ENCODE data around the gene FOXK1.
"Not testable (repeated sequence)": the region's sequence is repeated elsewhere in the genome, so short reads cannot be mapped to it uniquely, and the experiment has no call there.

FOXK1 gene

GRCh38 chr7:4681886-4682620, at the start of gene FOXK1:
Gene FOXK1, plus strand, starts transcription at chr7:4682295. Its CDS starts 14 bp downstream, at chr7:4682309.
- peak; percentile 81 for DNase-seq

DNA sequence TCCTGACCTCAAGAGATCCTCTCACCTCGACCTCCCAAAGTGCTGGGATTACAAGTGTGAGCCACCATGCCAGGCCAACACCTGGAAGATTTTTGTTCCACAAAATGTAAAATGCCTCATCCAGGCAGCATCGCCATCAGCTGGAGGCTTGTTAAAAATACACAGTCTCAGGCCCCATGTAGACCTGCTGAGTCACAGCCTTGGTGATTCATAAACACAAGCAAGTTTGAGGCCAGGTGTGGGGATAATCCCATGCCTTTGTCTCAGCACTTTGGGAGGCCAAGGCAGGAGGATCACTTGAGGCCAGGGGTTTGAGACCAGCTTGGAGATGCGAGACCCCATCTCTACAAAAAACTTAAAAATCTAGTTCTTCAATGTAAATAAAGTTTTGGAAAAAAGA, 49.1 kb upstream of the FOXK1 start:
- no peak for DNase-seq

DNA sequence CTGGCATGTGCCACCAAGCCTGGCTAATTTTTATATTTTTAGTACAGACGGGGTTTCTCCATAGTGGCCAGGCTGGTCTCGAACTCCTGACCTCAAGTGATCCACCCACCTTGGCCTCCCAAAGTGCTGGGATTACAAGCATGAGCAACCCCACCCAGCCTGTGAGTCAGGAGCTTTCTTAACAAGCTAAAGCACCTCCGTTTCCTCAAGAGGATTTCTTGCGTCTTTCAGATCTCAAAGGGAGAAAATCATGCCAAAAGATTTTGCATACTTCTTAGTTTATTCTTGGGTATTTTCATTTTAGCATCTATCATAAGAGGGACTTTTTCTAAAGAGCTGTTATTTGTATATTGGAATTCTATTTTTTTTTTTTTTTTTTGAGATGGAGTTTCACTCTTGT, 47.9 kb upstream of the FOXK1 start:
- no peak for DNase-seq

DNA sequence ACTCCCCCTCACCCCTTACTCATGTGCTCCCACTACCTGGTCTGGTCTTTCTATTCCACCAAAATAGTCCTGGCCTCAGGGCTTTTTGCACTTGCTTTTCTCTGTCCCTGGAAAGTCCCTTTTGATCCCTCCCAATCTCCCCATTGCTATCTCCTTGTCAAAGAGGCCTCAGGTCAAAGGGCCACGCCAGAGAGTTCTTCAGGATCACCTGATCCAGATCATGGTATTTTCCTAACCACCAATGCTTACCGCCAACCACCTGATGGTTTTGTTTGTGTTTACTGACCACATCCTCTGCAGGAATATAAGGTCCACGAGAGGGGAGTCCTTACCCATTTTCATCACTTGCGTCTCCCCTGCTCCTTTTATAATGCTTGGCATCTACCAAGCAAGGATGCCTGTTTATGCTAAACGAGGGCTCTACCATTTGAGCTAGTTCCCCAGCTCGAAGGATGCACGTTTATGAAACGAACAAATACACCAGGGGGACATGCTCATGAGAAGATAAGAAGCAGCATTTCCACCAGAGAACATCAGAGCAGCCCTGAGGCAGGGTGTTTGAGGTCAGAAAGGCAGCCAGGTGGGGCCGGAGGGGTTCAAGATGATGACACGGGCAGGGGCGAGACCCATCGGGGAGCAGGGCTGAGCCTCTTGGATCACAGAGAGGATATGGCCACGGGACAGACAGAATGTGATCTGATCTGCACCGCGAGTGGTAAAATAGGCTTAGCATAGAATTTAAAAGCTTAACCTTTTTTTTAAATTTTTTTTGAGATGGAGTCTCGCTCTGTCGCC, 43.1 kb upstream of the FOXK1 start:
- no peak for DNase-seq

DNA sequence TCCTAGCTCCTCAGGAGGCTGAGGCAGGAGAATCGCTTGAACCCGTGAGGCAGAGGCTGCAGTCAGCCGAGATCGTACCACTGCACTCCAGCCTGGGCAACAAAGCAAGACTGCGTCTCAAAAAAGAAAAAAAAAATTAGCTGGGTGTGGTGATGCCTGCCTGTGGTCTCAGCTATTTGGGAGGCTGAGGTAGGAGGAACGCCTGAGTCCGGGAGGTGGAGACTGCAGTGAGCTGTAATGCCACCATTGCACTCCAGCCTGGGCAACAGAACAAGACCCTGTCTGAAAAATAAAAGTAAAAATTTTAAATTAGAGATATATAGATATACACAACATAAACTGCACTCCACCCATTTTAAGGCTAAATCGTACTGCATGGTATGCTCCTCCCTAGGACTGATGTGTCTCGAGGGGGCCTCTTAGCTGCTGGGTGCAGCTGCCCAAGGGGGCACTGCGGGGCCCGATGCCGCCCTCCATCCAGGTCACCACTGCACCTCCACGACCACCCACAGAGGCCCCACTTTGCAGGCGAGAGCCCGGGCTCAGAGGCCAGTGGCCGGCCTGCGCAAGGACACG, 40.9 kb upstream of the FOXK1 start:
- no peak for DNase-seq

GRCh38 chr7:4641667-4642467, 40.2 kb upstream of the FOXK1 start:
- DNase-seq: peak; percentile 96

GRCh38 chr7:4642468-4643203, 39.5 kb upstream of the FOXK1 start:
- DNase-seq: peak; percentile 6

DNA sequence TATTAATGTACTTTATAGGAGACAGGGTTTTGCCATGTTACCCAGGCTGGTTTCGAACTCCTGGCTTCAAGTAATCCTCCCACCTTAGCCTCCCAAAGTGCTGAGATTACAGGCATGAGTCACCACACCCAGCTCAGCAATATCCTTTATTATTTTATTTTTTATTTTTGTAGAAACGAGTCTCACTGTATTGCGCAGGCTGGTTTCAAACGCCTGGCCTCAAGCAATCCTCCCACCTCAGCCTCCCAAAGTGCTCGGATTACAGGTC, 39.0 kb upstream of the FOXK1 start:
- DNase-seq: not testable (repeated sequence)

- DNase-seq: no peak
Measured at GRCh38 chr7:4645246-4645645, 36.8 kb upstream of the FOXK1 start.

GRCh38 chr7:4648111-4648510, 34.0 kb upstream of the FOXK1 start:
- no peak for DNase-seq

- DNase-seq: no peak
Measured at GRCh38 chr7:4650433-4651047, 31.6 kb upstream of the FOXK1 start.

- DNase-seq: no peak
Measured at GRCh38 chr7:4653771-4654170, 28.3 kb upstream of the FOXK1 start.

- DNase-seq: no peak
Measured at GRCh38 chr7:4655311-4655710, 26.8 kb upstream of the FOXK1 start.

DNA sequence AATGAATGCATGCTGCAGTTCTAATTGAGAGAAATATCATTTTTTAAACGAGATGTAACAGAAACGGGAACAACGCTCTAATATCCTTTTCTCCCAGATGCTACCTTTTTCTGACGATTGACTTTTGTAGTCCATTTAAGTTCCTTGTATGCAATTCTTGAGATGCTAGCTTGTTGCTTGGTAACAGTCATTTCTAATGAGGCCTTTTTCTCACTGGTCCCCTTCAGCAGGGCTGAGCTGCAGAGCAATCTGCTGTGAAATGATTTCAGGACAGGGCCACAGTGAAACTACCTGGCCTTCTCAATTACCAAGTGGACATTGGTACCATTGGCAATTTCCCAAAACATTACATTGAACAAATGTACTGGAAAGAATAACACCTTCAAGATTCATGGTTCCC, 26.2 kb upstream of the FOXK1 start:
- no peak for DNase-seq

GRCh38 chr7:4657640-4658417, 24.3 kb upstream of the FOXK1 start:
- no peak for DNase-seq

- peak; percentile 6 for DNase-seq
Measured at GRCh38 chr7:4659551-4660286, 22.4 kb upstream of the FOXK1 start.

- DNase-seq: no peak
Measured at GRCh38 chr7:4661871-4662270, 20.2 kb upstream of the FOXK1 start.

- no peak for DNase-seq
Measured at GRCh38 chr7:4663239-4664018, 18.7 kb upstream of the FOXK1 start.

- no peak for DNase-seq
Measured at GRCh38 chr7:4665661-4666060, 16.4 kb upstream of the FOXK1 start.

Data from CD4-positive, alpha-beta T cell treated with Interleukin-10 for 1 hour (primary cell).